GM12878 (cell line): ENCODE results near the gene MBOAT7. TPM values are rescaled to one million over a fixed set of nuclear protein-coding genes. Genes with fewer than 3 reads are reported as not detected.

Experiments used
- GABPA ChIP-seq: IDR thresholded peaks from 2 replicates; pipeline ENCODE4 v1.6.1; 2014; ENCODE audit warnings: antibody characterized with exemption, low read depth, mild to moderate bottlenecking, inconsistent platforms
- HDGF ChIP-seq: fragments of 450-650 bp; IDR thresholded peaks from 2 replicates; pipeline ENCODE4 v1.6.1; 2016; ENCODE audit warnings: antibody characterized with exemption
- MXI1 ChIP-seq: fragments of 150-350 bp; IDR thresholded peaks from 2 replicates; pipeline ENCODE4 v1.6.1; 2011; ENCODE audit warnings: low read depth, mild to moderate bottlenecking, inconsistent platforms, low read length, improper control_type of control experiment
- NBN ChIP-seq: fragments of 450-650 bp; IDR thresholded peaks from 2 replicates; pipeline ENCODE4 v1.6.1; 2016
- NRF1 ChIP-seq: conservative IDR thresholded peaks from 2 replicates; pipeline ENCODE4 v1.6.1; 2011; ENCODE audit warnings: mild to moderate bottlenecking, low read depth, low read length, improper control_type of control experiment
- RBBP5 ChIP-seq: fragments of 200-600 bp; sonication (generic); conservative IDR thresholded peaks from 2 replicates; pipeline ENCODE4 v1.6.1; 2016
- RCOR1 ChIP-seq: conservative IDR thresholded peaks from 2 replicates; pipeline ENCODE4 v1.6.1; 2012; ENCODE audit warnings: low read depth, low read length, improper control_type of control experiment
- SIN3A ChIP-seq: IDR thresholded peaks from 2 replicates; pipeline ENCODE4 v1.6.1; 2012; ENCODE audit warnings: low read depth, low read length, improper control_type of control experiment
- SIX5 ChIP-seq: IDR thresholded peaks from 2 replicates; pipeline ENCODE4 v1.6.1; 2011; ENCODE audit warnings: mild to moderate bottlenecking, low read depth, low read length, moderate library complexity; ENCODE audit not compliant: severe bottlenecking
- SMAD1 ChIP-seq: fragments of 450-650 bp; IDR thresholded peaks from 2 replicates; pipeline ENCODE4 v1.6.1; 2018; ENCODE audit warnings: mild to moderate bottlenecking, low read depth; ENCODE audit not compliant: partially characterized antibody
- SMC3 ChIP-seq: IDR thresholded peaks from 2 replicates; pipeline ENCODE4 v1.6.1; 2011; ENCODE audit warnings: low read length, improper control_type of control experiment, borderline replicate concordance
- SPI1 ChIP-seq: IDR thresholded peaks from 2 replicates; pipeline ENCODE4 v1.6.1; 2011; ENCODE audit warnings: low read depth, mild to moderate bottlenecking, low read length, moderate library complexity, borderline replicate concordance; ENCODE audit not compliant: insufficient read depth
- ZNF217 ChIP-seq: fragments of 450-650 bp; IDR thresholded peaks from 2 replicates; pipeline ENCODE4 v1.6.1; 2017; ENCODE audit warnings: antibody characterized with exemption, mild to moderate bottlenecking
- ZNF622 ChIP-seq: fragments of 450-650 bp; IDR thresholded peaks from 2 replicates; pipeline ENCODE4 v1.6.1; 2017; ENCODE audit warnings: mild to moderate bottlenecking, inconsistent platforms
- polyA plus RNA-seq, 11 experiments: library from polyadenylated mRNA; depleted of rRNA in 4 of 11; unstranded in 6 of 11; stranded (reverse) in 5 of 11; fragments of >200 nt; fragmentation: Nextera tagmentation in 4 of 11; fragmentation: Illumina TruSeq in 1 of 11; extraction: Ambion mirVana in 4 of 11; extraction: Trizol in 1 of 11; gene quantifications; 1 replicate in 1 of 11; 2 replicates in 10 of 11; pipeline versions ENCODE4 v1.2.1 to v1.2.3, GENCODE V29; 2011 to 2016; ENCODE audit warnings: inconsistent platforms in 2 of 11, missing spikeins in 2 of 11, low read depth in 1 of 11
- total RNA-seq, 4 experiments: library from RNA; depleted of rRNA in 3 of 4; stranded (reverse); fragments of >200 nt in 3 of 4; fragmentation: Illumina TruSeq in 1 of 4; extraction: Trizol in 1 of 4; gene quantifications; 2 replicates each; pipeline versions ENCODE4 v1.2.1 to v1.2.3, GENCODE V29; 2013 to 2021
- TF ChIP-seq, protein P1 (sequence below): fragments of 450-650 bp; formaldehyde crosslinking; IDR thresholded peaks from 2 replicates; pipeline ENCODE4 v1.5.0; 2022; ENCODE audit warnings: mild to moderate bottlenecking, missing genetic modification characterization
- TF ChIP-seq, protein P2 (sequence below): IDR thresholded peaks from 2 replicates; pipeline ENCODE4 v1.6.1; 2011; ENCODE audit warnings: mild to moderate bottlenecking, low read depth, low read length, moderate library complexity; ENCODE audit not compliant: insufficient replicate concordance
- TF ChIP-seq, protein P3 (sequence below): fragments of 450-650 bp; formaldehyde crosslinking; IDR thresholded peaks from 2 replicates; pipeline ENCODE4 v1.4.0; 2022; ENCODE audit warnings: mild to moderate bottlenecking, moderate library complexity
- TF ChIP-seq, protein P4 (sequence below): IDR thresholded peaks from 2 replicates; pipeline ENCODE4 v1.6.1; 2012; ENCODE audit warnings: low read depth, low read length, improper control_type of control experiment
- TF ChIP-seq, protein P5 (sequence below): fragments of 450-650 bp; IDR thresholded peaks from 2 replicates; pipeline ENCODE4 v1.6.1; 2016; ENCODE audit warnings: mild to moderate bottlenecking

MBOAT7 gene
- total and polyA plus RNA-seq, 10 of the 15 experiments (the other 5 are each of a cell fraction or from before 2014, with no cell fraction given) = 0.69 to 44.5 (median 21.7) TPM

DNA sequence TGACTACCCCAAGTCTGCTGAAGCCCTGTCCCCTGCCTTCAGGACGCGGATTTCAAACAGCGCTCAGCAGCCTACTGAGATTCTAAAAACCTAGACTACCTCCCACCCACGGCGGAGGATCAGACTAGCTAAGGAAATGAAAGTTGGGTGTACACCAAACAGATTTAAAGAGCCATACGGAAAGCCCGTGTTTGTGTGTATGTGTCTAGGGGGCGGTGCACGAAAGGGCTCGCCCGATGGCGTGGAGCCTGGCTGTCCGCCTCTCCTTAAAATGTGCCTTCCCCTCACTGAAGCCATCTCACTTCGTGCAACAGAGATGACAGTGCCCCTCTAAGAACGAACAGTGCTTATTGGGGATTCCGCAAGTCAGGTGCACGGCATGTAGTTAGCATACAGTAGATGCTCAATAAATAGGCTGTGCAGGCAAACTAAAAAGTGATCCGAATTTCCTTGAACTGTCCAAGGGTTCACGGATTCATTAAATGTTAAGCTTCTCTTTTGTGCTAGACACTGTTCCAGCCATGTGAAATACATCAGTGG lies 30.5 kb downstream of the MBOAT7 start (continued):
- TF ChIP-seq, protein P1, sequence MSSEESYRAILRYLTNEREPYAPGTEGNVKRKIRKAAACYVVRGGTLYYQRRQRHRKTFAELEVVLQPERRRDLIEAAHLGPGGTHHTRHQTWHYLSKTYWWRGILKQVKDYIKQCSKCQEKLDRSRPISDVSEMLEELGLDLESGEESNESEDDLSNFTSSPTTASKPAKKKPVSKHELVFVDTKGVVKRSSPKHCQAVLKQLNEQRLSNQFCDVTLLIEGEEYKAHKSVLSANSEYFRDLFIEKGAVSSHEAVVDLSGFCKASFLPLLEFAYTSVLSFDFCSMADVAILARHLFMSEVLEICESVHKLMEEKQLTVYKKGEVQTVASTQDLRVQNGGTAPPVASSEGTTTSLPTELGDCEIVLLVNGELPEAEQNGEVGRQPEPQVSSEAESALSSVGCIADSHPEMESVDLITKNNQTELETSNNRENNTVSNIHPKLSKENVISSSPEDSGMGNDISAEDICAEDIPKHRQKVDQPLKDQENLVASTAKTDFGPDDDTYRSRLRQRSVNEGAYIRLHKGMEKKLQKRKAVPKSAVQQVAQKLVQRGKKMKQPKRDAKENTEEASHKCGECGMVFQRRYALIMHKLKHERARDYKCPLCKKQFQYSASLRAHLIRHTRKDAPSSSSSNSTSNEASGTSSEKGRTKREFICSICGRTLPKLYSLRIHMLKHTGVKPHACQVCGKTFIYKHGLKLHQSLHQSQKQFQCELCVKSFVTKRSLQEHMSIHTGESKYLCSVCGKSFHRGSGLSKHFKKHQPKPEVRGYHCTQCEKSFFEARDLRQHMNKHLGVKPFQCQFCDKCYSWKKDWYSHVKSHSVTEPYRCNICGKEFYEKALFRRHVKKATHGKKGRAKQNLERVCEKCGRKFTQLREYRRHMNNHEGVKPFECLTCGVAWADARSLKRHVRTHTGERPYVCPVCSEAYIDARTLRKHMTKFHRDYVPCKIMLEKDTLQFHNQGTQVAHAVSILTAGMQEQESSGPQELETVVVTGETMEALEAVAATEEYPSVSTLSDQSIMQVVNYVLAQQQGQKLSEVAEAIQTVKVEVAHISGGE (CRISPR knock-in tag) = no peak
- no peak for TF ChIP-seq ZNF622
- 0 out of 2 replicates have a peak, but pooled peaks have one; percentile 4 for TF ChIP-seq SMC3
- no peak for TF ChIP-seq SIX5
- TF ChIP-seq ZNF217 = no peak
- no peak for TF ChIP-seq RCOR1
- no peak for TF ChIP-seq SIN3A
- TF ChIP-seq, protein P2, sequence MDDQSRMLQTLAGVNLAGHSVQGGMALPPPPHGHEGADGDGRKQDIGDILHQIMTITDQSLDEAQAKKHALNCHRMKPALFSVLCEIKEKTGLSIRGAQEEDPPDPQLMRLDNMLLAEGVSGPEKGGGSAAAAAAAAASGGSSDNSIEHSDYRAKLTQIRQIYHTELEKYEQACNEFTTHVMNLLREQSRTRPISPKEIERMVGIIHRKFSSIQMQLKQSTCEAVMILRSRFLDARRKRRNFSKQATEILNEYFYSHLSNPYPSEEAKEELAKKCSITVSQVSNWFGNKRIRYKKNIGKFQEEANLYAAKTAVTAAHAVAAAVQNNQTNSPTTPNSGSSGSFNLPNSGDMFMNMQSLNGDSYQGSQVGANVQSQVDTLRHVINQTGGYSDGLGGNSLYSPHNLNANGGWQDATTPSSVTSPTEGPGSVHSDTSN = no peak
- TF ChIP-seq RBBP5 = no peak
- TF ChIP-seq MXI1 = no peak; the same call in 1 of the 2 replicates
- TF ChIP-seq NRF1 = no peak
- TF ChIP-seq, protein P3, sequence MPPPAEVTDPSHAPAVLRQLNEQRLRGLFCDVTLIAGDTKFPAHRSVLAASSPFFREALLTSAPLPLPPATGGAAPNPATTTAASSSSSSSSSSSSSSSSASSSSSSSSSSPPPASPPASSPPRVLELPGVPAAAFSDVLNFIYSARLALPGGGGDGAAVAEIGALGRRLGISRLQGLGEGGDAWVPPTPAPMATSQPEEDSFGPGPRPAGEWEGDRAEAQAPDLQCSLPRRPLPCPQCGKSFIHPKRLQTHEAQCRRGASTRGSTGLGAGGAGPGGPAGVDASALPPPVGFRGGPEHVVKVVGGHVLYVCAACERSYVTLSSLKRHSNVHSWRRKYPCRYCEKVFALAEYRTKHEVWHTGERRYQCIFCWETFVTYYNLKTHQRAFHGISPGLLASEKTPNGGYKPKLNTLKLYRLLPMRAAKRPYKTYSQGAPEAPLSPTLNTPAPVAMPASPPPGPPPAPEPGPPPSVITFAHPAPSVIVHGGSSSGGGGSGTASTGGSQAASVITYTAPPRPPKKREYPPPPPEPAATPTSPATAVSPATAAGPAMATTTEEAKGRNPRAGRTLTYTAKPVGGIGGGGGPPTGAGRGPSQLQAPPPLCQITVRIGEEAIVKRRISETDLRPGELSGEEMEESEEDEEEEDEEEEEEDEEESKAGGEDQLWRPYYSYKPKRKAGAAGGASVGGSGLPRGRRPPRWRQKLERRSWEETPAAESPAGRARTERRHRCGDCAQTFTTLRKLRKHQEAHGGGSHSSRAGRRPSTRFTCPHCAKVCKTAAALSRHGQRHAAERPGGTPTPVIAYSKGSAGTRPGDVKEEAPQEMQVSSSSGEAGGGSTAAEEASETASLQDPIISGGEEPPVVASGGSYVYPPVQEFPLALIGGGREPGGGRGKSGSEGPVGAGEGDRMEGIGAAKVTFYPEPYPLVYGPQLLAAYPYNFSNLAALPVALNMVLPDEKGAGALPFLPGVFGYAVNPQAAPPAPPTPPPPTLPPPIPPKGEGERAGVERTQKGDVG (CRISPR knock-in tag) = no peak
- TF ChIP-seq SMAD1 = no peak
- 0 out of 2 replicates have a peak, but pooled peaks have one; percentile 53 for TF ChIP-seq NBN
- TF ChIP-seq SPI1 = peak; percentile 35; the same call in 1 of the 2 replicates
- no peak for TF ChIP-seq GABPA
- TF ChIP-seq, protein P4, sequence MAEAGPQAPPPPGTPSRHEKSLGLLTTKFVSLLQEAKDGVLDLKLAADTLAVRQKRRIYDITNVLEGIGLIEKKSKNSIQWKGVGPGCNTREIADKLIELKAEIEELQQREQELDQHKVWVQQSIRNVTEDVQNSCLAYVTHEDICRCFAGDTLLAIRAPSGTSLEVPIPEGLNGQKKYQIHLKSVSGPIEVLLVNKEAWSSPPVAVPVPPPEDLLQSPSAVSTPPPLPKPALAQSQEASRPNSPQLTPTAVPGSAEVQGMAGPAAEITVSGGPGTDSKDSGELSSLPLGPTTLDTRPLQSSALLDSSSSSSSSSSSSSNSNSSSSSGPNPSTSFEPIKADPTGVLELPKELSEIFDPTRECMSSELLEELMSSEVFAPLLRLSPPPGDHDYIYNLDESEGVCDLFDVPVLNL = no peak
- TF ChIP-seq, protein P5, sequence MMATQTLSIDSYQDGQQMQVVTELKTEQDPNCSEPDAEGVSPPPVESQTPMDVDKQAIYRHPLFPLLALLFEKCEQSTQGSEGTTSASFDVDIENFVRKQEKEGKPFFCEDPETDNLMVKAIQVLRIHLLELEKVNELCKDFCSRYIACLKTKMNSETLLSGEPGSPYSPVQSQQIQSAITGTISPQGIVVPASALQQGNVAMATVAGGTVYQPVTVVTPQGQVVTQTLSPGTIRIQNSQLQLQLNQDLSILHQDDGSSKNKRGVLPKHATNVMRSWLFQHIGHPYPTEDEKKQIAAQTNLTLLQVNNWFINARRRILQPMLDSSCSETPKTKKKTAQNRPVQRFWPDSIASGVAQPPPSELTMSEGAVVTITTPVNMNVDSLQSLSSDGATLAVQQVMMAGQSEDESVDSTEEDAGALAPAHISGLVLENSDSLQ = no peak
- no peak for TF ChIP-seq HDGF
